ENCODE data around the gene LZTS2. TPM values are rescaled to one million over a fixed set of nuclear protein-coding genes. Genes with fewer than 3 reads are reported as not detected.
"Not testable (repeated sequence)": the region's sequence is repeated elsewhere in the genome, so short reads cannot be mapped to it uniquely, and the experiment has no call there.

Gene LZTS2
- total RNA-seq, 1 experiment from 2014 or later: 69.1 TPM

DNA sequence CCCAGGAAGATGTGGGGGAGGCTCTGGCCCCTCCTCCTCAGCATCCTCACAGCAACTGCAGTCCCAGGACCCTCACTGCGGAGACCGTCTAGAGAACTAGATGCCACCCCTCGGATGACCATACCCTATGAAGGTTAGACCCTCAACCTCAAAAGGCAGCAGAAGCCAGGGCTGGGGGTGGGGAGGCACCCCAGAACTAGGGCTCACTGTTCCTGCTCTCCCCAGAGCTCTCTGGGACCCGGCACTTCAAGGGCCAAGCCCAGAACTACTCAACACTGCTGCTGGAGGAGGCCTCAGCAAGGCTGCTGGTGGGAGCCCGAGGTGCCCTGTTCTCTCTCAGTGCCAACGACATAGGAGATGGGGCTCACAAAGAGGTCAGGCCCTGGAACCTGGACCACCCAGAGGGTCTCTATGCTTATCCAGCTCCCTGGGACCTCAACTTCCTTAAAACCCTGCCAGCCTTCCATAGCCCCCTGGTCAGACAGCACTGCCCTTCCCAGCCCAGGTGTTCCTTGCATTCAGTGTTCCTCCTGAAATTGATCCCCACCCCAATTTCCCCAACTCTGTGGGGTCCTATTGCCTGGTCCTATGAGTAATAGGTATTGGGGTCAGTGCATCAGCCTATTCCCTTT is 26.6 kb upstream of the LZTS2 start:
- no peak overlapping the region for H2AK5ac ChIP-seq (ENCODE audit: insufficient read length, low read length)
- H3K4me1 Mint-ChIP-seq: peaks cover 32 to 34% of the 10 kb centered on the region in 2 experiments
- no peak overlapping the region for H2BK5ac ChIP-seq (ENCODE audit: insufficient read length, low read length)
- H3K79me1 ChIP-seq (ENCODE audit: insufficient read depth, low read depth, low read length, poor library complexity, severe bottlenecking): no peaks in the 10 kb centered on the region
- peaks cover 12% of the 10 kb centered on the region for H3K23me2 ChIP-seq (ENCODE audit: insufficient read length, low read depth, low read length, poor library complexity, severe bottlenecking)
- TF ChIP-seq, protein P1, sequence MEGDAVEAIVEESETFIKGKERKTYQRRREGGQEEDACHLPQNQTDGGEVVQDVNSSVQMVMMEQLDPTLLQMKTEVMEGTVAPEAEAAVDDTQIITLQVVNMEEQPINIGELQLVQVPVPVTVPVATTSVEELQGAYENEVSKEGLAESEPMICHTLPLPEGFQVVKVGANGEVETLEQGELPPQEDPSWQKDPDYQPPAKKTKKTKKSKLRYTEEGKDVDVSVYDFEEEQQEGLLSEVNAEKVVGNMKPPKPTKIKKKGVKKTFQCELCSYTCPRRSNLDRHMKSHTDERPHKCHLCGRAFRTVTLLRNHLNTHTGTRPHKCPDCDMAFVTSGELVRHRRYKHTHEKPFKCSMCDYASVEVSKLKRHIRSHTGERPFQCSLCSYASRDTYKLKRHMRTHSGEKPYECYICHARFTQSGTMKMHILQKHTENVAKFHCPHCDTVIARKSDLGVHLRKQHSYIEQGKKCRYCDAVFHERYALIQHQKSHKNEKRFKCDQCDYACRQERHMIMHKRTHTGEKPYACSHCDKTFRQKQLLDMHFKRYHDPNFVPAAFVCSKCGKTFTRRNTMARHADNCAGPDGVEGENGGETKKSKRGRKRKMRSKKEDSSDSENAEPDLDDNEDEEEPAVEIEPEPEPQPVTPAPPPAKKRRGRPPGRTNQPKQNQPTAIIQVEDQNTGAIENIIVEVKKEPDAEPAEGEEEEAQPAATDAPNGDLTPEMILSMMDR (conservative IDR thresholded peaks at IDR 0.05): no peak
- WGBS (ENCODE audit: extremely low coverage, insufficient read length, low lambda C conversion rate): no CpG with 5 or more reads among the region's 6 CpGs
- H3K56ac ChIP-seq (ENCODE audit: insufficient read length, low read depth, low read length): no peak overlapping the region
- no peak for DNase-seq
- H2BK20ac ChIP-seq (ENCODE audit: low read depth, low read length, poor library complexity, severe bottlenecking): no peak overlapping the region
- H3K79me2 ChIP-seq (ENCODE audit: insufficient read depth, low read length): no peaks in the 10 kb centered on the region
- H3T11ph ChIP-seq (ENCODE audit: low read length): no peak overlapping the region
- no peak overlapping the region for H3K23ac ChIP-seq (ENCODE audit: insufficient read length, low read depth, low read length)
- H3K9me3 Mint-ChIP-seq: no peaks in the 10 kb centered on the region; a peak in 2 of 5 replicates
- no peaks in the 10 kb centered on the region for H4K20me1 ChIP-seq (ENCODE audit: control insufficient read depth, insufficient read depth, insufficient read length)
- no peak overlapping the region for H4K8ac ChIP-seq (replicated peaks; ENCODE audit: insufficient read length, low read depth, low read length)
- no peak overlapping the region for H3K27ac ChIP-seq (ENCODE audit: insufficient read length, low read depth, low read length)
- H3K14ac ChIP-seq (ENCODE audit: insufficient read depth, low read length): no peak overlapping the region
- H2AFZ ChIP-seq (ENCODE audit: low read length): no peak overlapping the region
- H4K5ac ChIP-seq (ENCODE audit: insufficient read length, low read depth, low read length): no peak overlapping the region
- no peak overlapping the region for H2BK120ac ChIP-seq (ENCODE audit: low read depth, low read length, poor library complexity, severe bottlenecking)
- H2BK15ac ChIP-seq (ENCODE audit: low read depth, low read length): no peak overlapping the region
- no peak overlapping the region for H2BK12ac ChIP-seq (ENCODE audit: insufficient read length, low read depth, low read length)
- no peak overlapping the region for H3K4me2 ChIP-seq (ENCODE audit: insufficient read depth, insufficient read length, low read length)
- H3K27me3 Mint-ChIP-seq (ENCODE audit: low read depth): peaks cover 7% of the 10 kb centered on the region
- no peak overlapping the region for H4K91ac ChIP-seq (ENCODE audit: insufficient read length, low read depth, low read length)
- H3K27ac Mint-ChIP-seq: no peak overlapping the region; a peak in 2 of 7 replicates
- no peak overlapping the region for H3K9ac ChIP-seq (ENCODE audit: extremely low read depth, insufficient read length, low read length)
- H3K4me1 ChIP-seq (ENCODE audit: insufficient read depth, low read length): no peaks in the 10 kb centered on the region
- no peaks in the 10 kb centered on the region for H3K9me3 ChIP-seq (ENCODE audit: control insufficient read depth, low read depth, low read length)
- H3K18ac ChIP-seq (ENCODE audit: insufficient read length, low read depth, low read length): no peak overlapping the region
- no peak overlapping the region for H3K4ac ChIP-seq (ENCODE audit: low read depth, low read length)
- H3K36me3 Mint-ChIP-seq (ENCODE audit: insufficient read depth in 1 of 3, low read depth in 3 of 3): peaks cover 0 to 2% (median 0%) of the 10 kb centered on the region in 3 experiments; a peak in 3 of 7 replicates
- H3K4me3 Mint-ChIP-seq: no peak overlapping the region
- H3K27me3 ChIP-seq (ENCODE audit: insufficient read depth, low read length): no peaks in the 10 kb centered on the region

DNA sequence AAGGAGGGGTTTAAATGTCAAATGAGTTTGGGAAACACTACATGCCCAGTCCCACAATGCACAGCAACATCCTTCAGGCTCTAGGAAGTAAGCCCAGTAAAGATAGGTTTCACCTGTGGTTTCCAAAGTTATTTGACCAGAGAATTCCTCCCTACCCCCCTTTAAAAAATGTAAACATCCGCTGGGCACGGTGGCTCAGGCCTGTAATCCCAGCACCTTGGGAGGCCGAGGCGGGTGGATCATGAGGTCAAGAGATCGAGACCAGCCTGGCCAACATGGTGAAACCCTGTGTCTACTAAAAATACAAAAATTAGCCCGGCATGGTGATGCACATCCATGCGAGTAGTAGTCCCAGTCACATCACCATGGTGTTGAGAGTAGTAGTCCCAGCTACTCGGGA is 24.2 kb upstream of the LZTS2 start:
- H3T11ph ChIP-seq (ENCODE audit: low read length); H2BK5ac ChIP-seq (ENCODE audit: insufficient read length, low read length); DNase-seq; H3K23ac ChIP-seq (ENCODE audit: insufficient read length, low read depth, low read length); H2BK120ac ChIP-seq (ENCODE audit: low read depth, low read length, poor library complexity, severe bottlenecking); H3K4me3 Mint-ChIP-seq; H4K5ac ChIP-seq (ENCODE audit: insufficient read length, low read depth, low read length); H3K4me2 ChIP-seq (ENCODE audit: insufficient read depth, insufficient read length, low read length); H4K8ac ChIP-seq (replicated peaks; ENCODE audit: insufficient read length, low read depth, low read length); H3K14ac ChIP-seq (ENCODE audit: insufficient read depth, low read length); H3K23me2 ChIP-seq (ENCODE audit: insufficient read length, low read depth, low read length, poor library complexity, severe bottlenecking); H3K4me1 ChIP-seq (ENCODE audit: insufficient read depth, low read length); H2BK15ac ChIP-seq (ENCODE audit: low read depth, low read length); H3K4ac ChIP-seq (ENCODE audit: low read depth, low read length); H3K27ac Mint-ChIP-seq; H3K9ac ChIP-seq (ENCODE audit: extremely low read depth, insufficient read length, low read length); H3K79me2 ChIP-seq (ENCODE audit: insufficient read depth, low read length); H3K56ac ChIP-seq (ENCODE audit: insufficient read length, low read depth, low read length); H3K9me3 ChIP-seq (ENCODE audit: control insufficient read depth, low read depth, low read length); H4K20me1 ChIP-seq (ENCODE audit: control insufficient read depth, insufficient read depth, insufficient read length); H2AK5ac ChIP-seq (ENCODE audit: insufficient read length, low read length); H3K18ac ChIP-seq (ENCODE audit: insufficient read length, low read depth, low read length); H3K79me1 ChIP-seq (ENCODE audit: insufficient read depth, low read depth, low read length, poor library complexity, severe bottlenecking); H4K91ac ChIP-seq (ENCODE audit: insufficient read length, low read depth, low read length); H3K27ac ChIP-seq (ENCODE audit: insufficient read length, low read depth, low read length); H3K9me3 Mint-ChIP-seq; H2BK20ac ChIP-seq (ENCODE audit: low read depth, low read length, poor library complexity, severe bottlenecking); H2BK12ac ChIP-seq (ENCODE audit: insufficient read length, low read depth, low read length); H2AFZ ChIP-seq (ENCODE audit: low read length); H3K27me3 Mint-ChIP-seq (ENCODE audit: low read depth); H3K27me3 ChIP-seq (ENCODE audit: insufficient read depth, low read length): not testable (repeated sequence)
- peaks cover 5 to 13% (median 8%) of the 10 kb centered on the region in 3 experiments; a peak in 6 of 7 replicates for H3K36me3 Mint-ChIP-seq (ENCODE audit: insufficient read depth in 1 of 3, low read depth in 3 of 3)
- no CpG with 5 or more reads among the region's 8 CpGs for WGBS (ENCODE audit: extremely low coverage, insufficient read length, low lambda C conversion rate)
- H3K4me1 Mint-ChIP-seq: peaks cover 22 to 24% of the 10 kb centered on the region in 2 experiments
